SW480 (cell line): ENCODE results near the gene PCDHB14.
"Not testable (repeated sequence)": the region's sequence is repeated elsewhere in the genome, so short reads cannot be mapped to it uniquely, and the experiment has no call there.

Experiments
- DNase-seq: peaks from one replicate; pipeline ENCODE4 v3.0.0-alpha.2; 2016; ENCODE audit warnings: low spot score

The PCDHB14 gene

GRCh38 chr5:141210281-141210680, 12.9 kb upstream of the PCDHB14 start:
- not testable (repeated sequence) for DNase-seq

GRCh38 chr5:141210849-141211248, 12.3 kb upstream of the PCDHB14 start:
- DNase-seq: not testable (repeated sequence)

GRCh38 chr5:141213656-141214339, 9.3 kb upstream of the PCDHB14 start, which contains the start of gene PCDHB13:
TSS of gene PCDHB13 (plus strand) at chr5:141213919. CDS start at chr5:141214124, 205 bp downstream.
- peak; percentile 43 for DNase-seq

GRCh38 chr5:141214583-141214982, 8.6 kb upstream of the PCDHB14 start:
- DNase-seq: not testable (repeated sequence)

GRCh38 chr5:141215504-141215903, 7.6 kb upstream of the PCDHB14 start:
- DNase-seq: not testable (repeated sequence)

GRCh38 chr5:141216035-141216434, 7.1 kb upstream of the PCDHB14 start:
- not testable (repeated sequence) for DNase-seq

GRCh38 chr5:141224844-141225243, 1.7 kb downstream of the PCDHB14 start:
- DNase-seq: not testable (repeated sequence)

- DNase-seq: not testable (repeated sequence)
Measured at GRCh38 chr5:141225421-141225820, 2.3 kb downstream of the PCDHB14 start.

GRCh38 chr5:141234109-141234667, 11.0 kb downstream of the PCDHB14 start:
- no peak for DNase-seq

- DNase-seq: not testable (repeated sequence)
Measured at GRCh38 chr5:141235922-141236321, 12.8 kb downstream of the PCDHB14 start.

GRCh38 chr5:141236516-141237313, 13.6 kb downstream of the PCDHB14 start:
- DNase-seq: no peak

- DNase-seq: no peak
Measured at GRCh38 chr5:141241496-141241895, 18.4 kb downstream of the PCDHB14 start.

GRCh38 chr5:141245250-141245717, 22.1 kb downstream of the PCDHB14 start, which contains the start of gene PCDHB15:
TSS of gene PCDHB15 (plus strand) at chr5:141245395. CDS start at chr5:141245579, 184 bp downstream.
- DNase-seq: no peak

- DNase-seq: not testable (repeated sequence)
Measured at GRCh38 chr5:141246971-141247370, 23.8 kb downstream of the PCDHB14 start.

GRCh38 chr5:141247434-141247833, 24.3 kb downstream of the PCDHB14 start:
- not testable (repeated sequence) for DNase-seq

- DNase-seq: no peak
Measured at GRCh38 chr5:141250576-141250975, 27.4 kb downstream of the PCDHB14 start.

- no peak for DNase-seq
Measured at GRCh38 chr5:141258464-141258863, 35.3 kb downstream of the PCDHB14 start.

- DNase-seq: no peak
Measured at GRCh38 chr5:141258948-141259347, 35.8 kb downstream of the PCDHB14 start.

- DNase-seq: peak; percentile 9
Measured at GRCh38 chr5:141260458-141261237, 37.5 kb downstream of the PCDHB14 start.

GRCh38 chr5:141261238-141261546, 38.0 kb downstream of the PCDHB14 start:
- DNase-seq: no peak

- DNase-seq: no peak
Measured at GRCh38 chr5:141269195-141269594, 46.1 kb downstream of the PCDHB14 start.

- DNase-seq: no peak
Measured at GRCh38 chr5:141272906-141273305, 49.8 kb downstream of the PCDHB14 start.
